Panc1 (cell line): ENCODE data around the gene WDR31. TPM values are rescaled to one million over a fixed set of nuclear protein-coding genes. Genes with fewer than 3 reads are reported as not detected.

Experiments
- ATAC-seq: fragments of 200-7000 bp; cut with Tn5 transposase; 2 replicates; pipeline ENCODE4 v1.9.1; 2020; ENCODE audit warnings: mild to moderate bottlenecking, moderate library complexity
- BruUV-seq: library from RNA; stranded (reverse); fragments of 400-500 nt; replicated peaks from 2 replicates; lab custom pipeline; 2021; lab: Mats Ljungman, UMichigan
- CTCF ChIA-PET: fragments of 300-600 bp; sonication (Branson Sonifier 250); formaldehyde crosslinking; loops from one replicate; lab custom pipeline; 2022; ENCODE audit warnings: antibody characterized with exemption; lab: Charles Lee
- POLR2A ChIA-PET: fragments of 300-600 bp; sonication (Branson Sonifier 250); formaldehyde crosslinking; loops from one replicate; lab custom pipeline; 2022; ENCODE audit warnings: antibody characterized with exemption; lab: Charles Lee
- DNase-seq: peaks from one replicate; pipeline ENCODE4 v3.0.0-alpha.2; 2010; ENCODE audit warnings: low read depth, low spot score
- H3K27ac ChIP-seq: 2 replicates; pipeline ENCODE4 v1.5.1; 2011; ENCODE audit warnings: mild to moderate bottlenecking, low read length, inconsistent platforms
- H3K27me3 ChIP-seq: fragments of 200-500 bp; sonication (Bioruptor generic); 2 replicates; pipeline ENCODE4 v1.6.0; 2014; ENCODE audit warnings: low read length, inconsistent platforms; ENCODE audit not compliant: control insufficient read depth, insufficient read depth
- H3K36me3 ChIP-seq: fragments of 200-500 bp; sonication (Bioruptor generic); 2 replicates; pipeline ENCODE4 v1.5.1; 2014; ENCODE audit warnings: inconsistent platforms, mild to moderate bottlenecking, low read length, moderate library complexity; ENCODE audit not compliant: control insufficient read depth, insufficient read depth
- H3K4me1 ChIP-seq: 2 replicates; pipeline ENCODE4 v1.5.1; 2011; ENCODE audit warnings: inconsistent platforms, mild to moderate bottlenecking, low read length, moderate library complexity; ENCODE audit not compliant: control insufficient read depth, insufficient read depth
- H3K4me3 ChIP-seq, 2 experiments: 2 replicates each; pipeline ENCODE4 v1.5.1; 2011 to 2012; ENCODE audit warnings: low read depth in 2 of 2, low read length in 2 of 2, mild to moderate bottlenecking in 2 of 2, inconsistent platforms in 1 of 2, moderate library complexity in 1 of 2
- H3K9me3 ChIP-seq: fragments of 200-500 bp; sonication (Bioruptor generic); 2 replicates; pipeline ENCODE4 v1.5.1; 2014; ENCODE audit warnings: low read depth, mild to moderate bottlenecking, inconsistent platforms, low read length, moderate library complexity; ENCODE audit not compliant: control insufficient read depth, insufficient read depth
- CTCF ChIP-seq: fragments of 450-650 bp; IDR thresholded peaks from 2 replicates; pipeline ENCODE4 v1.5.1; 2017; ENCODE audit warnings: mild to moderate bottlenecking
- POLR2AphosphoS5 ChIP-seq: IDR thresholded peaks from 2 replicates; pipeline ENCODE4 v1.6.1; 2012; ENCODE audit warnings: mild to moderate bottlenecking, low read depth, low read length, moderate library complexity
- REST ChIP-seq, 2 experiments: IDR thresholded peaks; 2 replicates each; pipeline ENCODE4 v1.6.1; 2011 to 2012; ENCODE audit warnings: low read depth in 2 of 2, control low read depth in 1 of 2, low read length in 1 of 2, mild to moderate bottlenecking in 1 of 2, moderate library complexity in 1 of 2; ENCODE audit not compliant: insufficient read depth in 1 of 2
- SIN3A ChIP-seq: IDR thresholded peaks from 2 replicates; pipeline ENCODE4 v1.6.1; 2012; ENCODE audit warnings: low read depth, mild to moderate bottlenecking, low read length, moderate library complexity, borderline replicate concordance; ENCODE audit not compliant: insufficient read depth
- TCF7L2 ChIP-seq: IDR thresholded peaks from 2 replicates; pipeline ENCODE4 v1.6.1; 2011; ENCODE audit warnings: mild to moderate bottlenecking, low read depth, low read length, inconsistent platforms
- in situ Hi-C: cut with HindIII; loops from 2 replicates; pipeline ENCODE4 v1.10.0; 2016; ENCODE audit warnings: low sequenced_read_pairs, low pct_unique_long_range_greater_than_20kb
- intact Hi-C: fragments of 100-400 bp; cut with micrococcal nuclease; formaldehyde crosslinking; loops from one replicate; pipeline ENCODE4 v1.10.0; 2022; ENCODE audit not compliant: unreplicated experiment
- total RNA-seq: library from RNA; stranded (reverse); gene quantifications from one replicate; pipeline ENCODE4 v1.2.1, GENCODE V29; 2021; ENCODE audit not compliant: unreplicated experiment

The WDR31 gene
- total RNA-seq, 1 experiment from 2014 or later: 0.80 TPM

- Histone ChIP-seq H3K27me3 (no peaks in the 10 kb centered on the region), H3K36me3 (no peaks in the 10 kb centered on the region), H3K27ac (no peak overlapping the region), H3K9me3 (no peaks in the 10 kb centered on the region), H3K4me3 (no peak overlapping the region), H3K4me1 (peaks cover 5% of the 10 kb centered on the region; the same call in 1 of the 2 replicates)
- in situ Hi-C loops: no loop called here
- TF ChIP-seq POLR2AphosphoS5: no peak
- CTCF ChIA-PET: no interaction called here
- DNase-seq (no peak), ATAC-seq (no peak)
- intact Hi-C loops: no loop called here
- POLR2A ChIA-PET: interaction anchor here (0.6 to 0.7 kb wide), 3 partner anchors 44 to 614 kb away, joined by 4 to 7 read pairs (median 6); no protein-coding TSS in a partner anchor
- BruUV-seq: no TSS peak
Observed at GRCh38 chr9:113364951-113365350, 24.9 kb upstream of the WDR31 start.

GRCh38 chr9:113363336-113363735 lies 23.3 kb upstream of the WDR31 start:
- Histone ChIP-seq H3K36me3 (no peaks in the 10 kb centered on the region), H3K27ac (no peak overlapping the region), H3K4me3 (no peak overlapping the region), H3K4me1 (peaks cover 5% of the 10 kb centered on the region; the same call in 1 of the 2 replicates), H3K27me3 (no peaks in the 10 kb centered on the region), H3K9me3 (no peaks in the 10 kb centered on the region)
- TF ChIP-seq TCF7L2 (no peak), POLR2AphosphoS5 (no peak), REST (IDR thresholded peaks at IDR 0.05; ENCODE audit: insufficient read depth in 1 of 2, low read depth in 2 of 2, low read length in 1 of 2) (no peak), CTCF (no peak), SIN3A (no peak)
- intact Hi-C loops (no loop called here), in situ Hi-C loops (no loop called here)
- ChIA-PET CTCF (no interaction called here), POLR2A (interaction anchor here (0.6 kb wide), 1 partner anchor 12 kb away, joined by 3 read pairs; no protein-coding TSS in a partner anchor)
- BruUV-seq: no TSS peak
- DNase-seq (no peak), ATAC-seq (no peak)

GRCh38 chr9:113361304-113362018 lies 21.4 kb upstream of the WDR31 start:
- no peaks in the 10 kb centered on the region for H3K36me3 ChIP-seq
- H3K27me3 ChIP-seq: no peaks in the 10 kb centered on the region
- ChIA-PET CTCF (interaction anchor here (0.7 kb wide), 1 partner anchor 313 kb away, joined by 8 read pairs; no protein-coding TSS in a partner anchor), POLR2A (no interaction called here)
- no peaks in the 10 kb centered on the region for H3K9me3 ChIP-seq
- intact Hi-C loops: no loop called here
- peaks cover 5% of the 10 kb centered on the region; the same call in 1 of the 2 replicates for H3K4me1 ChIP-seq
- H3K4me3 ChIP-seq: no peak overlapping the region
- no TSS peak for BruUV-seq
- DNase-seq (no peak), ATAC-seq (peak; percentile 78)
- in situ Hi-C loops: no loop called here
- H3K27ac ChIP-seq: no peak overlapping the region
- TF ChIP-seq POLR2AphosphoS5: no peak
- no peak for TF ChIP-seq REST (IDR thresholded peaks at IDR 0.05; ENCODE audit: insufficient read depth in 1 of 2, low read depth in 2 of 2, low read length in 1 of 2)
- TF ChIP-seq TCF7L2: no peak
- TF ChIP-seq SIN3A: no peak
- no peak for TF ChIP-seq CTCF
